ENCODE data around the gene ARHGAP26.

The ARHGAP26 gene

DNA sequence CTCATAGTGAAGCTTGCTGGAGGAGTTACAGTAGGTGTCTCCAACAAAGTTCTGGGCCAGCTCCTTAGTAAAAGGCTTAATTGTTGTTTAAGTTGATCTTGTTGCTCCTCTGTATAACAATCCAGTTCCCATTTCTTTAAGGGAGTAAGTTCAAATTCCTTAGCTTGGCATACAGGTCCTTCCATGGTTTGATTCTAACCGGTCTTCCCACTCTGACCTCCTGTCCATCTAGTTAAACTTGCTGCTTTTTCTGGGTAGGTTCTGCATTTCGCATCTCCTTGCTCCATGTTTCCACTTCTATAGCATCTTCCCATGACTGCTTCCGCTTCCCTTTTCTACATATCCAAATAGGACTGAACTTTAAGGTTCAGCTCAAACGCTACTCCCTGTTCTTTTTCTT lies 95.5 kb downstream of the ARHGAP26 start:
- no peak overlapping the region for H3K4me3 ChIP-seq (replicated peaks; ENCODE audit: low read depth, low read length)
- TF ChIP-seq, protein P1, sequence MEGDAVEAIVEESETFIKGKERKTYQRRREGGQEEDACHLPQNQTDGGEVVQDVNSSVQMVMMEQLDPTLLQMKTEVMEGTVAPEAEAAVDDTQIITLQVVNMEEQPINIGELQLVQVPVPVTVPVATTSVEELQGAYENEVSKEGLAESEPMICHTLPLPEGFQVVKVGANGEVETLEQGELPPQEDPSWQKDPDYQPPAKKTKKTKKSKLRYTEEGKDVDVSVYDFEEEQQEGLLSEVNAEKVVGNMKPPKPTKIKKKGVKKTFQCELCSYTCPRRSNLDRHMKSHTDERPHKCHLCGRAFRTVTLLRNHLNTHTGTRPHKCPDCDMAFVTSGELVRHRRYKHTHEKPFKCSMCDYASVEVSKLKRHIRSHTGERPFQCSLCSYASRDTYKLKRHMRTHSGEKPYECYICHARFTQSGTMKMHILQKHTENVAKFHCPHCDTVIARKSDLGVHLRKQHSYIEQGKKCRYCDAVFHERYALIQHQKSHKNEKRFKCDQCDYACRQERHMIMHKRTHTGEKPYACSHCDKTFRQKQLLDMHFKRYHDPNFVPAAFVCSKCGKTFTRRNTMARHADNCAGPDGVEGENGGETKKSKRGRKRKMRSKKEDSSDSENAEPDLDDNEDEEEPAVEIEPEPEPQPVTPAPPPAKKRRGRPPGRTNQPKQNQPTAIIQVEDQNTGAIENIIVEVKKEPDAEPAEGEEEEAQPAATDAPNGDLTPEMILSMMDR (IDR thresholded peaks at IDR 0.05; ENCODE audit: low read depth, low read length, missing control alignments): no peak
- DNase-seq (ENCODE audit: extremely low read depth, low read depth): no peak

DNA sequence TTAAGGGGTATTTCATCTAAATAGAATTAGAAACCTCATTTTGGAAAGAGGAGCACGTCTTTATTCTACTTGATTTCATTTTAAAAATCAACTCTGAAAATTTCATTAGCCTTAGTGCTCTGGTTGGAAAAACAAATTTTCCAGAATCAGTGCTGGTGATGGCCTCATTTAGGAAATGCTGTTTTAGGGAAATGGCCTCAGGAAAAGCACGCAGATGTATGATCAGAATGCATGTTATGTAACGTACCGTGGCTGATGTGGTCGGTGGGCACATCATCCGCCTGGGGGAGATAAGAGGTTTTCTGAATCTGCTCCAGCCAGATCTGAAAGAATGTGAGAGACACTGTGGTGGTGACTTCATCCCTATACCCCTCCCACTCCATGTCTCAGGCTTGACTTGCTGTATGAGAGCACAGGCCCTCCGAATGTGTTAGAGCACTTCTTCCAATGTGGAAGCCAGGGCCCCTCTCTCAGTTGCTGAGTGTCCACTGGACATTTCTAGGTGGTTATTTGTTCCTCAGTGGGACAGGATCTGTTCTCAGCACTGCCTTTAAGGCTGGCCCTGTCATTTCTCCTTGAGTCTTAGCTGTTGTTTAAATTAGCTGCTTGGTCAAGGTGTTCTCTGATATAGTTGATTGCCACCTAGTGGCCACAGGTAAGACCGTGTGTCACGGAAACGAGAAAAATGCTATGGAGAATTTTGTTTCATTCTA lies 96.5 kb downstream of the ARHGAP26 start:
- peak; percentile 39 for DNase-seq (ENCODE audit: extremely low read depth, low read depth)
- no peak overlapping the region for H3K4me3 ChIP-seq (replicated peaks; ENCODE audit: low read depth, low read length)
- TF ChIP-seq, protein P1 (IDR thresholded peaks at IDR 0.05; ENCODE audit: low read depth, low read length, missing control alignments): peak; percentile 64

DNA sequence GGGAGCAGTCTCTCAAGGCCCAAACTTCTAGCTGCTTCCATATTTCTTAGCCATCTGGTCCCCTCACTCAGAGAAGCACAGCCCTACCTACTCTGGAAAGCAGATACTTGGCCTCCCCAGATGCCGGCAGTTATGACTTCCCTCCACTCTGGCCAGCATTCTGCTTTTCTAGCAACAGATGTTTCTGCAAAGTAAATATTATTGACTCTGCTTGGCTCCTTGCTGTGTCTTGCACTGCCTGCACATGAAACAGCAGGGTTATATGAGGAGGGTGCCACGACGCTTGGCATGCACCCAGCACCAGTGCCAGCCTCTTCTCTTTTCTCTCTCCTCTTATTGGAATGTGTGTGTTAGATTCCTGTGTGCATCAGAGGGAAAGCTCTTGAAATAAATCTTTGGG lies 99.7 kb downstream of the ARHGAP26 start:
- TF ChIP-seq, protein P1 (IDR thresholded peaks at IDR 0.05; ENCODE audit: low read depth, low read length, missing control alignments): no peak
- no peak overlapping the region for H3K4me3 ChIP-seq (replicated peaks; ENCODE audit: low read depth, low read length)
- DNase-seq (ENCODE audit: extremely low read depth, low read depth): no peak

DNA sequence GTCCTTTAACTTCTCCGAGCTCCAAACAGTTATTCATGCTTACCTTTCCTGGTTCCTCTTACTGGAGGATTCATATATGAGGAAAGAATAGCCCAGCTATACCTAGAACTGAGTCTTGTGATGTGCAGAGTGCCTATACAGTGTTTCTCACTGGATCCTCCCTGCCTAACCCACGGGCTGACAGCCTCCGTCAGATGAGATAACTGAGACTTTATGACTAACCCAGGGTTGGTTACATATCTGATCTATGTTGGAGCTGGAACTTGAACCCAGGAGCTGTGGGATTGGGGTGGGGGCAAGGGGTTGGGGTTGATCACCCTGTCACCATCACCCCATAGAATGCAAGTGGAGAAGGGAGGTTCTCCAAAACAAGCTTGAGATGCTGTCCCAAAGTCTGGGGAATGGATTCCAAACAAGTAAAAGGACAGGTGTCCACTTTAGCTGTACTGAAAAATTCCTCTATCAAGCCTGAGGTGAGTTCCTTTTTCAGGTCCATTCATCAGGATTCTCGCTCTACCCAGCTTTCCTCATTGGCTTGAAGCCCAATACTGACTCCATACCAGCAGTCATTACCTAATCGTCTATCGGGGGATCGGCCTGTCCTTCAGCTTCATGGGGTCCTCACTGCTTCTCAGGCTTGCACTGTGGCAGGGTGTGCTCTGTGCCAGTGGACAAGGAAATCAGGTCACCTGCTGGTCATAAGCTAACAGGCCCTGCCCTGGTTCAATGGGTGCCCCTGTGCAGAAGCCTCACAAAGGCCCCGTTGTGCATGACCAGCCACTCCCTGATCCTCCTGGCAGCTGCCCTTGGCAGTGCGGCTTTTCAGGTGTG lies 100.6 kb downstream of the ARHGAP26 start:
- TF ChIP-seq, protein P1 (IDR thresholded peaks at IDR 0.05; ENCODE audit: low read depth, low read length, missing control alignments): no peak
- no peak for DNase-seq (ENCODE audit: extremely low read depth, low read depth)
- H3K4me3 ChIP-seq (replicated peaks; ENCODE audit: low read depth, low read length): no peak overlapping the region

DNA sequence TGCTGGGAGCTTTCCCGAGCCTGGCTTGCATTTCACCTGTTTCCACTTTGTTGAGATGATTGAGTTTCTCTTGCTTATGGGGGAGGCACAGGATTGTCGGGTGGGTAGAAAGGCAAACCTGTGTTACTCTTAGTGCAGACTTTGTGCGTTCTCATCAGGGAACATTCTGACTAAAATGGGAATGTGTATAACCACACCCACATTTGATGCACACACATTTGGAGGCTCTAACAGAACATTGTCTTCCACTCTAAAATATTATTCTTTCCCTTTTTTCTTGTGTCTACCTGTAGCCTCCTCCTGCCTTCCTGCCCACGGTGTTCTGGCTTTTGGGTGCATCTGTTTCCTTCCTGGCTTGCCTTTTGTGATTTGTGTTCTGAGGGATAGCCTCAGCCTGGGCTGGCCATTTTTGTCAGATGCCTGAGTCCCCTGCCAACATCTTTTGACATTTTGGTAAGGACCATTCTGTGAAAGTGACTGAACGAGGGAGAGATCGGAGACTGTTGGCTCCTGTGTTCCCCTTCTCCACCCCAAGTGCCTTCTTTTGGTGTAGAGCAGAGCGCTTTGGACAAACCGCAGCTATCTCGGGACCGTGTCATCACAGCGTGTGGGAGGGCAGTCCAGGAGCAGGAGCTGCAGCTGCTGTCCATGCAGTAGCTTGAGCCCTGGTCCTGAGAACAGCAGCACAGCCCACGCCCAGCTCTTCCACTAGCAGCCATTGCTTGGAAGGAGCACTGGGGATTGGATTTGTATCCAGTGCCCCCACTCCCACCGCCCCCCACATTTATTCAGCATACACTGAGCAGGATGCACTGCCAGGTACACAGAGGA lies 101.4 kb downstream of the ARHGAP26 start:
- TF ChIP-seq, protein P1 (IDR thresholded peaks at IDR 0.05; ENCODE audit: low read depth, low read length, missing control alignments): no peak
- no peak overlapping the region for H3K4me3 ChIP-seq (replicated peaks; ENCODE audit: low read depth, low read length)
- DNase-seq (ENCODE audit: extremely low read depth, low read depth): no peak

DNA sequence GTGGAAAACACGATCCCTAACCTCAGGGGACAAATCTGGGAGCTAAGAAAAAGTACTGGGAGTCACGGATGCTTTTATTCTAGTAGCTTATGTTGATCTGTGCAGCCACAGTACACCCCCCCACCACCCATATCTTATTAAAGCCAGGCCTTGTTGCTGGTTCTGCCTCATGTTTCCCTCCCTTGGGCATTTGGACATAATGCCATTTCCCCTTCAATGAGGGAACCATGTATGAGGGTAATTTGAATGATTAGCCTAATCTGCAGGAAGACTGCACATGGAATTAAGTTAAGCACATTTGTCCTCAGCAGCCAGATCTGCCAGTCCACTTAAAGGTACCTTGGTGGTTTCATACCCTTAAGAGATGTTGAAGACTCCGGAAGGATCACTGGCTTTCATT lies 102.0 kb downstream of the ARHGAP26 start:
- TF ChIP-seq, protein P1 (IDR thresholded peaks at IDR 0.05; ENCODE audit: low read depth, low read length, missing control alignments): no peak
- DNase-seq (ENCODE audit: extremely low read depth, low read depth): no peak
- no peak overlapping the region for H3K4me3 ChIP-seq (replicated peaks; ENCODE audit: low read depth, low read length)

All from HFF-Myc (cell line).